ENCODE data around the gene SSH3. TPM values are rescaled to one million over a fixed set of nuclear protein-coding genes. Genes with fewer than 3 reads are reported as not detected.

The SSH3 gene
- total and polyA plus RNA-seq, 7 experiments from 2014 or later: 1.1 to 23.8 (median 14.8) TPM

GRCh38 chr11:67349457-67349856 is 46.1 kb downstream of the SSH3 start:
- peaks cover 29 to 52% of the 10 kb centered on the region in 2 donors for H3K4me1 ChIP-seq (ENCODE audit: control insufficient read depth in 2 of 2, insufficient read depth in 2 of 2, low read length in 2 of 2)

GRCh38 chr11:67349928-67350465 is 46.7 kb downstream of the SSH3 start:
- Histone ChIP-seq H3K27ac (ENCODE audit: low read depth, low read length) (peak overlapping the region; percentile 37), H3K9me3 (ENCODE audit: control insufficient read depth in 2 of 3, low read length in 3 of 3) (no peaks in the 10 kb centered on the region), H3K36me3 (ENCODE audit: control insufficient read depth in 2 of 3, insufficient read depth in 3 of 3, low read length in 3 of 3) (peaks cover 0 to 3% (median 0%) of the 10 kb centered on the region in 3 experiments), H3K4me1 (ENCODE audit: control insufficient read depth in 2 of 2, insufficient read depth in 2 of 2, low read length in 2 of 2) (peaks cover 32 to 47% of the 10 kb centered on the region in 2 donors), H3K27me3 (ENCODE audit: control insufficient read depth in 2 of 2, insufficient read depth in 2 of 2, low read length in 2 of 2) (no peaks in the 10 kb centered on the region), H3K4me3 (ENCODE audit: low read length) (no peak overlapping the region)
- POLR2A ChIA-PET: interaction anchor here (1.1 to 17.2 kb wide), 6 partner anchors 18 to 87 kb away, joined by 3 to 272 read pairs (median 14); partner anchors contain the start of genes CLCF1 and PPP1CA
- CTCF ChIA-PET: interaction anchor here (1.0 to 16.9 kb wide), 2 partner anchors 29 to 31 kb away, joined by 4 to 495 read pairs; partner anchors contain the start of gene CLCF1
- ATAC-seq (no peak), DNase-seq (no peak)
- Mint-ChIP-seq H3K4me1 (peaks cover 42 to 78% (median 65%) of the 10 kb centered on the region in 7 donors), H3K9me3 (peaks cover 0 to 4% (median 0%) of the 10 kb centered on the region in 11 donors), H3K4me3 (no peak overlapping the region), H3K36me3 (no peaks in the 10 kb centered on the region), H3K27ac (peak overlapping the region in 8 of 9 donors; percentile 69 to 90 (median 79)), H3K27me3 (no peaks in the 10 kb centered on the region)
- intact Hi-C loops (cut with micrococcal nuclease): loop anchor here (5.0 to 10.0 kb wide), 2 partner anchors 63 to 455 kb away; partner anchors contain the start of gene ANKRD13D (in 1 of the 2)

More at GRCh38 chr11:67349457-67349856, 46.1 kb downstream of the SSH3 start:
- Histone ChIP-seq H3K9me3 (ENCODE audit: control insufficient read depth in 2 of 3, low read length in 3 of 3) (no peaks in the 10 kb centered on the region), H3K27me3 (ENCODE audit: control insufficient read depth in 2 of 2, insufficient read depth in 2 of 2, low read length in 2 of 2) (no peaks in the 10 kb centered on the region), H3K36me3 (ENCODE audit: control insufficient read depth in 2 of 3, insufficient read depth in 3 of 3, low read length in 3 of 3) (peaks cover 0 to 3% (median 0%) of the 10 kb centered on the region in 3 experiments), H3K27ac (ENCODE audit: low read depth, low read length) (peak overlapping the region; percentile 37), H3K4me3 (ENCODE audit: low read length) (no peak overlapping the region)
- H3K9me3 Mint-ChIP-seq: peaks cover 0 to 4% (median 0%) of the 10 kb centered on the region in 11 donors
- no peak for DNase-seq
- no peaks in the 10 kb centered on the region for H3K36me3 Mint-ChIP-seq
- H3K27me3 Mint-ChIP-seq: no peaks in the 10 kb centered on the region
- H3K4me3 Mint-ChIP-seq: no peak overlapping the region
- peaks cover 40 to 80% (median 70%) of the 10 kb centered on the region in 7 donors for H3K4me1 Mint-ChIP-seq
- POLR2A ChIA-PET: interaction anchor here (1.0 to 17.2 kb wide), 8 partner anchors 11 to 86 kb away, joined by 3 to 272 read pairs (median 4); partner anchors contain the start of genes CLCF1 and PPP1CA
- CTCF ChIA-PET: interaction anchor here (0.7 to 16.9 kb wide), 5 partner anchors 18 to 737 kb away, joined by 3 to 495 read pairs (median 4); partner anchors contain the start of gene CLCF1
- H3K27ac Mint-ChIP-seq: peak overlapping the region in 8 of 9 donors; percentile 69 to 90 (median 79)
- intact Hi-C loops (cut with micrococcal nuclease): no loop called here
- ATAC-seq: no peak

GRCh38 chr11:67351275-67352005 is 48.1 kb downstream of the SSH3 start:
- Mint-ChIP-seq H3K4me3 (peak overlapping the region; percentile 61 to 97 (median 80)), H3K36me3 (no peaks in the 10 kb centered on the region), H3K27ac (peak overlapping the region; percentile 66 to 99 (median 92)), H3K27me3 (no peaks in the 10 kb centered on the region), H3K9me3 (peaks cover 0 to 4% (median 0%) of the 10 kb centered on the region in 11 donors), H3K4me1 (peaks cover 32 to 68% (median 54%) of the 10 kb centered on the region in 7 donors)
- Histone ChIP-seq H3K27ac (ENCODE audit: low read depth, low read length) (peak overlapping the region; percentile 97), H3K4me1 (ENCODE audit: control insufficient read depth in 2 of 2, insufficient read depth in 2 of 2, low read length in 2 of 2) (peaks cover 32 to 36% of the 10 kb centered on the region in 2 donors), H3K27me3 (ENCODE audit: control insufficient read depth in 2 of 2, insufficient read depth in 2 of 2, low read length in 2 of 2) (no peaks in the 10 kb centered on the region), H3K4me3 (ENCODE audit: low read length) (peak overlapping the region; percentile 12), H3K9me3 (ENCODE audit: control insufficient read depth in 2 of 3, low read length in 3 of 3) (no peaks in the 10 kb centered on the region), H3K36me3 (ENCODE audit: control insufficient read depth in 2 of 3, insufficient read depth in 3 of 3, low read length in 3 of 3) (peaks cover 0 to 3% (median 0%) of the 10 kb centered on the region in 3 experiments)
- DNase-seq: peak; percentile 51 to 70 (median 62)
- POLR2A ChIA-PET: interaction anchor here (0.5 to 17.2 kb wide), 15 partner anchors 11 to 1298 kb away, joined by 3 to 272 read pairs (median 9); partner anchors contain the start of genes CLCF1, PITPNM1, PPP1CA and RAD9A
- intact Hi-C loops (cut with micrococcal nuclease): loop anchor here (1.0 to 10.0 kb wide), 6 partner anchors 31 to 453 kb away; partner anchors contain the start of genes ANKRD13D (in 1 of the 2), KDM2A (in 1 of the 2) and PC (in 1 of the 2)
- CTCF ChIA-PET: interaction anchor here (0.6 to 16.9 kb wide), 21 partner anchors 9 to 297 kb away, joined by 3 to 495 read pairs (median 4); partner anchors contain the start of genes AIP, CLCF1, PPP1CA and RAD9A
- peak; percentile 18 for ATAC-seq

- DNase-seq (peak in 1 of 9 donors; percentile 94), ATAC-seq (peak; percentile 60)
- no peaks in the 10 kb centered on the region for H3K27me3 ChIP-seq (ENCODE audit: control insufficient read depth in 2 of 2, insufficient read depth in 2 of 2, low read length in 2 of 2)
- peaks cover 37 to 70% (median 57%) of the 10 kb centered on the region in 7 donors for H3K4me1 Mint-ChIP-seq
- H3K27ac ChIP-seq (ENCODE audit: low read depth, low read length): peak overlapping the region; percentile 97
- peaks cover 30 to 45% of the 10 kb centered on the region in 2 donors for H3K4me1 ChIP-seq (ENCODE audit: control insufficient read depth in 2 of 2, insufficient read depth in 2 of 2, low read length in 2 of 2)
- H3K36me3 Mint-ChIP-seq: no peaks in the 10 kb centered on the region
- no peaks in the 10 kb centered on the region for H3K27me3 Mint-ChIP-seq
- CTCF ChIA-PET: interaction anchor here (0.6 to 16.9 kb wide), 18 partner anchors 8 to 225 kb away, joined by 3 to 495 read pairs (median 5); partner anchors contain the start of genes AIP, CLCF1 and PPP1CA
- H3K4me3 ChIP-seq (ENCODE audit: low read length): peak overlapping the region; percentile 96
- no peaks in the 10 kb centered on the region for H3K9me3 ChIP-seq (ENCODE audit: control insufficient read depth in 2 of 3, low read length in 3 of 3)
- H3K4me3 Mint-ChIP-seq: peak overlapping the region; percentile 85 to 100 (median 97)
- H3K36me3 ChIP-seq (ENCODE audit: control insufficient read depth in 2 of 3, insufficient read depth in 3 of 3, low read length in 3 of 3): peaks cover 0 to 3% (median 0%) of the 10 kb centered on the region in 3 experiments
- peaks cover 0 to 4% (median 0%) of the 10 kb centered on the region in 11 donors for H3K9me3 Mint-ChIP-seq
- intact Hi-C loops (cut with micrococcal nuclease): loop anchor here (1.0 to 10.0 kb wide), 19 partner anchors 7 to 452 kb away; partner anchors contain the start of genes AIP (in 1 of the 2), ANKRD13D (in 1 of the 2), CDK2AP2 (in 1 of the 2) and CLCF1 (in 1 of the 2)
- peak overlapping the region; percentile 97 to 100 (median 99) for H3K27ac Mint-ChIP-seq
- POLR2A ChIA-PET: interaction anchor here (0.6 to 17.2 kb wide), 41 partner anchors 9 to 278 kb away, joined by 3 to 272 read pairs (median 5); partner anchors contain the start of genes AIP, ANKRD13D, CDK2AP2 and CLCF1
Observed at GRCh38 chr11:67352546-67353316, 49.4 kb downstream of the SSH3 start.

- peak; percentile 93 for ATAC-seq
- H3K27ac Mint-ChIP-seq: peak within 1 kb of the TSS; percentile 97 to 100 (median 99)
- no peaks in the 10 kb centered on the region for H3K36me3 Mint-ChIP-seq
- POLR2A ChIA-PET: interaction anchor here (0.7 to 17.2 kb wide), 41 partner anchors 9 to 277 kb away, joined by 3 to 272 read pairs (median 5); partner anchors contain the start of genes AIP, ANKRD13D, CDK2AP2 and CLCF1
- CTCF ChIA-PET: interaction anchor here (0.6 to 16.9 kb wide), 19 partner anchors 8 to 255 kb away, joined by 3 to 495 read pairs (median 4); partner anchors contain the start of genes AIP, CLCF1, PPP1CA and RAD9A
- Histone ChIP-seq H3K27ac (ENCODE audit: low read depth, low read length) (peak within 1 kb of the TSS; percentile 97), H3K36me3 (ENCODE audit: control insufficient read depth in 2 of 3, insufficient read depth in 3 of 3, low read length in 3 of 3) (peaks cover 0 to 3% (median 0%) of the 10 kb centered on the region in 3 experiments), H3K4me1 (ENCODE audit: control insufficient read depth in 2 of 2, insufficient read depth in 2 of 2, low read length in 2 of 2) (peaks cover 30 to 45% of the 10 kb centered on the region in 2 donors), H3K9me3 (ENCODE audit: control insufficient read depth in 2 of 3, low read length in 3 of 3) (no peaks in the 10 kb centered on the region), H3K27me3 (ENCODE audit: control insufficient read depth in 2 of 2, insufficient read depth in 2 of 2, low read length in 2 of 2) (no peaks in the 10 kb centered on the region), H3K4me3 (ENCODE audit: low read length) (peak within 1 kb of the TSS; percentile 96)
- peaks cover 31 to 64% (median 50%) of the 10 kb centered on the region in 7 donors for H3K4me1 Mint-ChIP-seq
- intact Hi-C loops (cut with micrococcal nuclease): loop anchor here (1.0 to 10.0 kb wide), 19 partner anchors 8 to 451 kb away; partner anchors contain the start of genes AIP (in 1 of the 2), ANKRD13D (in 1 of the 2), CDK2AP2 (in 1 of the 2) and CLCF1 (in 1 of the 2)
- H3K4me3 Mint-ChIP-seq: peak within 1 kb of the TSS; percentile 85 to 100 (median 97)
- H3K9me3 Mint-ChIP-seq: peaks cover 0 to 4% (median 0%) of the 10 kb centered on the region in 11 donors
- peaks cover 0 to 5% (median 0%) of the 10 kb centered on the region in 5 donors for H3K27me3 Mint-ChIP-seq
- DNase-seq: peak; percentile 91 to 97 (median 95)
Observed at GRCh38 chr11:67353317-67354074, 50.2 kb downstream of the SSH3 start, which contains the start of gene POLD4. Gene POLD4 (minus strand): TSS chr11:67353546. CDS start chr11:67353399, 147 bp downstream.
